PC-3 (cell line): ENCODE results near the gene ABCG4. TPM values are rescaled to one million over a fixed set of nuclear protein-coding genes. Genes with fewer than 3 reads are reported as not detected.

Source experiments
- ATAC-seq: fragments of 200-7000 bp; cut with Tn5 transposase; 2 replicates; pipeline ENCODE4 v1.9.1; 2020; ENCODE audit warnings: mild to moderate bottlenecking, moderate library complexity
- BruUV-seq: library from RNA; stranded (reverse); fragments of 400-500 nt; replicated peaks from 2 replicates; lab custom pipeline; 2021; lab: Mats Ljungman, UMichigan
- CTCF ChIA-PET: fragments of 300-600 bp; sonication (Branson Sonifier 250); formaldehyde crosslinking; loops from one replicate; lab custom pipeline; 2022; ENCODE audit warnings: antibody characterized with exemption; lab: Charles Lee
- POLR2A ChIA-PET: fragments of 300-600 bp; sonication (Branson Sonifier 250); formaldehyde crosslinking; loops from one replicate; lab custom pipeline; 2022; ENCODE audit warnings: antibody characterized with exemption; ENCODE audit not compliant: unreplicated experiment; lab: Charles Lee
- DNase-seq: peaks from one replicate; pipeline ENCODE4 v3.0.0-alpha.2; 2015
- H2AFZ ChIP-seq: fragments of 300-600 bp; sonication (generic); 2 replicates; pipeline ENCODE4 v1.6.0; 2016; ENCODE audit warnings: antibody characterized with exemption, low read length
- H3F3A ChIP-seq: fragments of 300-600 bp; sonication (generic); one replicate; pipeline ENCODE4 v1.6.0; 2017; ENCODE audit warnings: antibody characterized with exemption, low read length, control low read depth, mild to moderate bottlenecking; ENCODE audit not compliant: unreplicated experiment
- H3K27ac ChIP-seq: fragments of 300-600 bp; sonication (generic); 2 replicates; pipeline ENCODE4 v1.5.1; 2016; ENCODE audit warnings: mild to moderate bottlenecking, low read length
- H3K27me3 ChIP-seq: fragments of 300-600 bp; sonication (generic); 2 replicates; pipeline ENCODE4 v1.6.1; 2016; ENCODE audit warnings: low read length, mixed read lengths
- H3K36me3 ChIP-seq: fragments of 300-600 bp; sonication (generic); 2 replicates; pipeline ENCODE4 v1.6.1; 2016; ENCODE audit warnings: low read depth, mixed run types, low read length, mixed read lengths
- H3K4me1 ChIP-seq: fragments of 300-600 bp; sonication (generic); 2 replicates; pipeline ENCODE4 v1.5.1; 2016; ENCODE audit warnings: low read length; ENCODE audit not compliant: insufficient read depth
- H3K4me2 ChIP-seq: fragments of 300-600 bp; sonication (generic); 2 replicates; pipeline ENCODE4 v1.6.0; 2016; ENCODE audit warnings: low read length
- H3K4me3 ChIP-seq: fragments of 300-600 bp; sonication (generic); 2 replicates; pipeline ENCODE4 v1.5.1; 2016; ENCODE audit warnings: mild to moderate bottlenecking, low read length, mixed read lengths
- H3K79me2 ChIP-seq: fragments of 300-600 bp; sonication (generic); 2 replicates; pipeline ENCODE4 v1.6.1; 2017; ENCODE audit warnings: low read length, mixed read lengths
- H3K9ac ChIP-seq: fragments of 300-600 bp; sonication (generic); 2 replicates; pipeline ENCODE4 v1.6.0; 2016; ENCODE audit warnings: mild to moderate bottlenecking, low read length
- H3K9me2 ChIP-seq: fragments of 300-600 bp; sonication (generic); replicated peaks from 2 replicates; pipeline ENCODE4 v1.6.1; 2016; ENCODE audit warnings: mixed run types, low read length, mixed read lengths
- H3K9me3 ChIP-seq: fragments of 300-600 bp; sonication (generic); 2 replicates; pipeline ENCODE4 v1.6.1; 2016; ENCODE audit warnings: low read length, mixed read lengths
- H4K20me1 ChIP-seq: fragments of 300-600 bp; sonication (generic); 2 replicates; pipeline ENCODE4 v1.6.1; 2016; ENCODE audit warnings: low read length, mixed read lengths
- EZH2 ChIP-seq: fragments of 300-600 bp; sonication (generic); IDR thresholded peaks from one replicate; pipeline ENCODE4 v1.6.1; 2017; ENCODE audit warnings: antibody characterized with exemption, mild to moderate bottlenecking, low read length; ENCODE audit not compliant: unreplicated experiment
- EZH2phosphoT487 ChIP-seq: fragments of 300-600 bp; sonication (generic); IDR thresholded peaks from 2 replicates; pipeline ENCODE4 v1.6.1; 2018; ENCODE audit warnings: mild to moderate bottlenecking, antibody characterized with exemption, low read length, borderline replicate concordance
- intact Hi-C: fragments of 100-400 bp; cut with micrococcal nuclease; formaldehyde crosslinking; loops from 2 replicates; pipeline ENCODE4 v1.9.0; 2023
- total RNA-seq: library from RNA; depleted of rRNA; stranded (reverse); fragments of >200 nt; gene quantifications from 2 replicates; pipeline ENCODE4 v1.2.3, GENCODE V29; 2014
- TF ChIP-seq, protein P1 (sequence below): fragments of 300-600 bp; sonication (generic); conservative IDR thresholded peaks from 2 replicates; pipeline ENCODE4 v1.5.1; 2017; ENCODE audit warnings: antibody characterized with exemption, low read depth, mild to moderate bottlenecking, low read length

Gene ABCG4
- total RNA-seq, 1 experiment from 2014 or later: 0.15 TPM

DNA sequence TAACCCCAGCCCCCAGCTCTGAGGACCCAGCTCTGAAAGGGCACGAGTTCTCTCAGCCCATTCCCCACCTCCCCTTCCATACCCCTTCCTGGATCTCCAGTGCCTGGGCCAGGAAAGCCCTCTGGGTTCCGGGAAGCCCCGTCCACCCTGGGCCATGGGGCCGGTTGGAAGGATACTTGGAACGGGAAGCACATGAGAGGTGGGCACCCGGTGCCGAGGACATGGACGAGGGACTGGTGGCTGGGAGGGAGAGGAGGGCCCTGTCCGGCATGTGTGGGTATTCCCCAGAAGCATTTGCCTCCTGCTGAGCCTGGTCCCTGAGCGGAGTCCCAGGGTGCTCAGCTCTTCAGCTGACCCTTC is 32.6 kb upstream of the ABCG4 start:
- intact Hi-C loops: no loop called here

DNA sequence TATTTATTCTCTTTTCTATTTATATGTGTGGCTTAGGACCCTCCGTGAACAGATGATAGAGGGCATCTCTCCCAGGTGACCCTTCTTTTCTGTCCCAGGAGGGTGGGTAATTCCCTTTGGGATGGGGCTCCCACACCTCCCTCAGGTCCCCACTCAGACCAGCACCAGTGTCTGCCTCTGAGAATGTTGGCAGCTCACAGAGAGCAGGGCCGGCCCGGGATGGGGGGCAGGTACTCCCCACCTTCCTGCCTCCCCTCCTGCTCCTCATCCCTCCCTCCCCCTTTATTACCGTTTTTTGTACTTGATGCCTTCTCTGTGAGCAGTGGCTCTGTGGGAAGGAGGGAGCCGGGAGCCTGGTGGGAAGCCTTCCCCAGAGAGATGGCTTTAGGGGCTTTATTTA is 32.3 kb upstream of the ABCG4 start:
- H3F3A ChIP-seq: no peaks in the 10 kb centered on the region
- TF ChIP-seq, protein P1, sequence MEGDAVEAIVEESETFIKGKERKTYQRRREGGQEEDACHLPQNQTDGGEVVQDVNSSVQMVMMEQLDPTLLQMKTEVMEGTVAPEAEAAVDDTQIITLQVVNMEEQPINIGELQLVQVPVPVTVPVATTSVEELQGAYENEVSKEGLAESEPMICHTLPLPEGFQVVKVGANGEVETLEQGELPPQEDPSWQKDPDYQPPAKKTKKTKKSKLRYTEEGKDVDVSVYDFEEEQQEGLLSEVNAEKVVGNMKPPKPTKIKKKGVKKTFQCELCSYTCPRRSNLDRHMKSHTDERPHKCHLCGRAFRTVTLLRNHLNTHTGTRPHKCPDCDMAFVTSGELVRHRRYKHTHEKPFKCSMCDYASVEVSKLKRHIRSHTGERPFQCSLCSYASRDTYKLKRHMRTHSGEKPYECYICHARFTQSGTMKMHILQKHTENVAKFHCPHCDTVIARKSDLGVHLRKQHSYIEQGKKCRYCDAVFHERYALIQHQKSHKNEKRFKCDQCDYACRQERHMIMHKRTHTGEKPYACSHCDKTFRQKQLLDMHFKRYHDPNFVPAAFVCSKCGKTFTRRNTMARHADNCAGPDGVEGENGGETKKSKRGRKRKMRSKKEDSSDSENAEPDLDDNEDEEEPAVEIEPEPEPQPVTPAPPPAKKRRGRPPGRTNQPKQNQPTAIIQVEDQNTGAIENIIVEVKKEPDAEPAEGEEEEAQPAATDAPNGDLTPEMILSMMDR: no peak
- TF ChIP-seq EZH2: no peak
- TF ChIP-seq EZH2phosphoT487: no peak
- H3K27ac ChIP-seq: no peak overlapping the region
- POLR2A ChIA-PET: no interaction called here
- no peaks in the 10 kb centered on the region for H3K27me3 ChIP-seq
- no TSS peak for BruUV-seq
- DNase-seq (no peak), ATAC-seq (no peak)
- peaks cover 10% of the 10 kb centered on the region for H3K4me1 ChIP-seq
- H2AFZ ChIP-seq: no peak overlapping the region
- H3K9me2 ChIP-seq: no peaks in the 10 kb centered on the region
- H3K9me3 ChIP-seq: no peaks in the 10 kb centered on the region
- H3K36me3 ChIP-seq: peaks cover 25% of the 10 kb centered on the region; the same call in 1 of the 2 replicates
- CTCF ChIA-PET: no interaction called here
- H3K9ac ChIP-seq: no peak overlapping the region
- no peak overlapping the region for H3K4me2 ChIP-seq
- no peaks in the 10 kb centered on the region for H4K20me1 ChIP-seq
- intact Hi-C loops: no loop called here
- H3K4me3 ChIP-seq: no peak overlapping the region
- H3K79me2 ChIP-seq: peaks cover 2% of the 10 kb centered on the region

More for the DNA sequence above, 32.6 kb upstream of the ABCG4 start:
- ATAC-seq (no peak), DNase-seq (no peak)
- H3K4me2 ChIP-seq: no peak overlapping the region
- no TSS peak for BruUV-seq
- H2AFZ ChIP-seq: no peak overlapping the region
- no peak overlapping the region for H3K27ac ChIP-seq
- TF ChIP-seq, protein P1: no peak
- TF ChIP-seq EZH2 (no peak), EZH2phosphoT487 (no peak)
- ChIA-PET CTCF (no interaction called here), POLR2A (no interaction called here)
- no peaks in the 10 kb centered on the region for H3K9me3 ChIP-seq
- H3K27me3 ChIP-seq: no peaks in the 10 kb centered on the region
- H3K9me2 ChIP-seq: no peaks in the 10 kb centered on the region
- no peak overlapping the region for H3K4me3 ChIP-seq
- H3K36me3 ChIP-seq: peaks cover 27% of the 10 kb centered on the region; the same call in 1 of the 2 replicates
- H3F3A ChIP-seq: no peaks in the 10 kb centered on the region
- no peaks in the 10 kb centered on the region for H4K20me1 ChIP-seq
- H3K79me2 ChIP-seq: no peaks in the 10 kb centered on the region
- peaks cover 10% of the 10 kb centered on the region for H3K4me1 ChIP-seq
- H3K9ac ChIP-seq: no peak overlapping the region

DNA sequence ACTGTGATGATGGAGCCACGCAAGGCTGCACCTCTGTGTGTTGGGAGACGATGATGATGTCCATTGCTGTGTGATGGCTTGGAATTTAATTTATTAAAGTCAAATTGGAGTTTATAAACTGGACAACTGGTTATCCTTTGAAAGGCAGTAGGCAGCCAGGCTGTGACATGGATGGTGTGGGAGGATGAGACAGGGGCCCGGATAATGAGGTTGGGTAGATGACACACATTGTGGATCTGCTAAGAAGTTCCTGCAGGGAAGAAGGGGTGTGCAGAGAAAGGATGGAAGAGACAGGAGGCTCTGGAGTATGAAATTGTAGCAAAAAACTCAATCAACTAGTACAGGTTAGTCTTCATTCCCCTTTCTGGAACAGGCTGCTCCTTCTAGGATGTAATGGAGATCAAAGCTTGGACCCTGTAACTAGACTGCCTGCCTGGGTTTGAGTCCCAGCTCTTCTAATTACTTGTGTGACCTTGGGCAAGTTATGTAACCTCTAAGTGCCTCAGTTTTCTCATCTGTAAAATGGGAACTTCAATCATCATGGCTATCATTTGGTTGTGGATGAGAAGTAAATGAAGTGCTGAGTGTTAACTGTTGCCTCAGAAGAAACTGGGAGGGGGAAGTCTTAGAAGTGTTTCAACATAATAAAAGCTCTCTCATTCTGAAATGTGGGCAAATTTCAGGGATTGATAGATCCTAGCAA is 31.7 kb upstream of the ABCG4 start:
- H3K79me2 ChIP-seq: peaks cover 8% of the 10 kb centered on the region
- no peak overlapping the region for H3K4me3 ChIP-seq
- H3K9ac ChIP-seq: no peak overlapping the region
- intact Hi-C loops: no loop called here
- ChIA-PET CTCF (no interaction called here), POLR2A (no interaction called here)
- TF ChIP-seq, protein P1: no peak
- no peak for TF ChIP-seq EZH2
- no peaks in the 10 kb centered on the region for H3K27me3 ChIP-seq
- ATAC-seq (no peak), DNase-seq (no peak)
- no peak overlapping the region for H3K27ac ChIP-seq
- peaks cover 10% of the 10 kb centered on the region for H3K4me1 ChIP-seq
- H2AFZ ChIP-seq: no peak overlapping the region
- H3K36me3 ChIP-seq: peaks cover 20% of the 10 kb centered on the region; the same call in 1 of the 2 replicates
- no peaks in the 10 kb centered on the region for H3K9me3 ChIP-seq
- H3F3A ChIP-seq: no peaks in the 10 kb centered on the region
- H3K9me2 ChIP-seq: no peaks in the 10 kb centered on the region
- H3K4me2 ChIP-seq: no peak overlapping the region
- BruUV-seq: no TSS peak
- H4K20me1 ChIP-seq: no peaks in the 10 kb centered on the region
